WI38 (cell line): ENCODE data around the gene FAAP100.

Experiments used
- H3K4me3 ChIP-seq: 2 replicates; pipeline ENCODE4 v1.5.1; 2011; ENCODE audit warnings: low read depth, mild to moderate bottlenecking, control low read depth, low read length
- TF ChIP-seq, protein P1 (sequence below): IDR thresholded peaks from 2 replicates; pipeline ENCODE4 v1.5.1; 2012; ENCODE audit warnings: low read depth, mild to moderate bottlenecking, control low read depth, low read length

FAAP100 gene

DNA sequence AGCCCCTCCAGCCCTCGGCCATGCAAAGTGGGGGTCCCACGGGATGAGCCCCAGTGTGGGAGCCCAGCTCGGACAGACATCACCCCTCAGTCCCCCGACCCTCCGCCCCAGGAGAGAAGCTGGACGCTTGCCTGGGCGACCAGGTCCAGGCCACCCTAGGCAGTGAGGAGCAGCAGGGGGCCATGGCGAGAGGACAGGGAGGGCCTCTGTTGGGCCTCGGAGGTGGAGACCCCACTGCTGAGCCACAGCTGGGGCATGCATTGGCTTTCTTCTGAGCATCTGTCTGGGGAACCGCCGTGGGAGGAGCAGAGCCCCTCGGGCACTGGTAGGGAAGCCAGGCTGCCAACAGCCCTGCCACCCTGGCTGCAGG lies 52.6 kb downstream of the FAAP100 start:
- no peak overlapping the region for H3K4me3 ChIP-seq
- TF ChIP-seq, protein P1, sequence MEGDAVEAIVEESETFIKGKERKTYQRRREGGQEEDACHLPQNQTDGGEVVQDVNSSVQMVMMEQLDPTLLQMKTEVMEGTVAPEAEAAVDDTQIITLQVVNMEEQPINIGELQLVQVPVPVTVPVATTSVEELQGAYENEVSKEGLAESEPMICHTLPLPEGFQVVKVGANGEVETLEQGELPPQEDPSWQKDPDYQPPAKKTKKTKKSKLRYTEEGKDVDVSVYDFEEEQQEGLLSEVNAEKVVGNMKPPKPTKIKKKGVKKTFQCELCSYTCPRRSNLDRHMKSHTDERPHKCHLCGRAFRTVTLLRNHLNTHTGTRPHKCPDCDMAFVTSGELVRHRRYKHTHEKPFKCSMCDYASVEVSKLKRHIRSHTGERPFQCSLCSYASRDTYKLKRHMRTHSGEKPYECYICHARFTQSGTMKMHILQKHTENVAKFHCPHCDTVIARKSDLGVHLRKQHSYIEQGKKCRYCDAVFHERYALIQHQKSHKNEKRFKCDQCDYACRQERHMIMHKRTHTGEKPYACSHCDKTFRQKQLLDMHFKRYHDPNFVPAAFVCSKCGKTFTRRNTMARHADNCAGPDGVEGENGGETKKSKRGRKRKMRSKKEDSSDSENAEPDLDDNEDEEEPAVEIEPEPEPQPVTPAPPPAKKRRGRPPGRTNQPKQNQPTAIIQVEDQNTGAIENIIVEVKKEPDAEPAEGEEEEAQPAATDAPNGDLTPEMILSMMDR, result no peak

DNA sequence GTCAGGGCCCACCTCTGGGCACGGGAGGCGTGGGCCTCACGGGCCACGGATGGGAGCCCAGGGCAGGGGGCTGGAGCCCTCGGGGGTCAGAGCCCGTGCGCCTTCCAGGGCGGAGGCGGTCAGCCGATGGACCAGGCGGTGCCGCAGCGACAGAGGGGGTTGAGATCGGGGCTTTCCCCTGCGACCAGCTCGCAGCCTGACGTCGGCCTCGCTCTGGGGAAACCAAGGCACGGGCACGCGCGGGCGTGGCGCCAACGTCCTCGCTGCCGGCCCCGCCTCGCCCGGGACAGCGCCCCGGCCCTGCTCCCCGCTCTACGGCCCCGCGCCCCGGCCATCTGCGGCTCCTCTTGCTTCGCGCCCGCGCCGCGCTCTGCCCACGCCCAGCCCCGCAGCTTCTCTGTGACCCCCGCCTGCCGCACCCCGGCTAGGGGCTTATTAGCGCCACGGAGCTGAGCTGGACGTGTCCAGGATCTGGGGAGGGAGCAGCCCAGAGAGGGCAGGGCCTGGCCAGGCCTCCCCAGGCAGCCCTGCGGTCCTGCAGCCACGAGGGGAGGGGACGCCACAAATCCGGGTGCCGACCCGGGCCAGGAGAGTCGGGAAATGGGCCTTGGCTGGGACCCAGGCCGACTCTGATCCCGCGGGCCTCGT lies 53.1 kb downstream of the FAAP100 start:
- no peak overlapping the region for H3K4me3 ChIP-seq
- TF ChIP-seq, protein P1, result no peak

DNA sequence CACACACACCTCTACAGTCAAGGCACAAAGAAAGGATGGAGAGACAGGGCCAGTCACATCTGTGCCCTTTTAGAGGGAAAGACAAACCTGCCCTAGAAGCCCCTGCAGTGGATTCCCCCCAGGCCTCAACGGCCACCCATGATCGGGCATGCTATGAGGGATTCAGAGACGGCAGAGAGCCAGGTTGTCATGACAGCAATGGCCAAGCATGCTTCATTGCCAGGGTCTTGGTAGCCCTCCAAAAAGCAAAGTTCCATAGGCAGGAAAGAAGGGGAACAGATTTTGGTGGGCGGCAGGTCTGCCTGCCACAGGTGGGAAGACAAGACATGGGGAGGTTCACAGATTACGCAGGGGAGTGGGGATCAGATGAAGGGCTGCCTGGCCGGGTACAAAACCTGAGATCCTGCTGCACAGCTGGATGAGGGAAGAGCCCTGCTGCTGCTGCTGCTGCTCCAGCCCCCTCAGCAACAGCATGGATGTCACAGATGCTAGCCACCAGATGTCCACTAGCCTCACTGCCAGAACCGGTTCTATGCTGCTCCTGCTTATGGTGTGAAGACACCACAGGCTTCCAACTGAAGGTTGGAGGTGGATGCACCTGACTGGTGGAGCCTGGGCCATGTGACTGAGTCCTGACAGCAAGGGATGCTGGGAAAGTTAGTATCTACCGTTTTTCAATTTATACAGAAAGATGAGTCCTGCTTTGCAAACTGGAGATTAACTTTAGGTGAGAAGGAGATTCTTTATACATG lies 57.4 kb downstream of the FAAP100 start:
- H3K4me3 ChIP-seq, result no peak overlapping the region
- TF ChIP-seq, protein P1, result no peak

DNA sequence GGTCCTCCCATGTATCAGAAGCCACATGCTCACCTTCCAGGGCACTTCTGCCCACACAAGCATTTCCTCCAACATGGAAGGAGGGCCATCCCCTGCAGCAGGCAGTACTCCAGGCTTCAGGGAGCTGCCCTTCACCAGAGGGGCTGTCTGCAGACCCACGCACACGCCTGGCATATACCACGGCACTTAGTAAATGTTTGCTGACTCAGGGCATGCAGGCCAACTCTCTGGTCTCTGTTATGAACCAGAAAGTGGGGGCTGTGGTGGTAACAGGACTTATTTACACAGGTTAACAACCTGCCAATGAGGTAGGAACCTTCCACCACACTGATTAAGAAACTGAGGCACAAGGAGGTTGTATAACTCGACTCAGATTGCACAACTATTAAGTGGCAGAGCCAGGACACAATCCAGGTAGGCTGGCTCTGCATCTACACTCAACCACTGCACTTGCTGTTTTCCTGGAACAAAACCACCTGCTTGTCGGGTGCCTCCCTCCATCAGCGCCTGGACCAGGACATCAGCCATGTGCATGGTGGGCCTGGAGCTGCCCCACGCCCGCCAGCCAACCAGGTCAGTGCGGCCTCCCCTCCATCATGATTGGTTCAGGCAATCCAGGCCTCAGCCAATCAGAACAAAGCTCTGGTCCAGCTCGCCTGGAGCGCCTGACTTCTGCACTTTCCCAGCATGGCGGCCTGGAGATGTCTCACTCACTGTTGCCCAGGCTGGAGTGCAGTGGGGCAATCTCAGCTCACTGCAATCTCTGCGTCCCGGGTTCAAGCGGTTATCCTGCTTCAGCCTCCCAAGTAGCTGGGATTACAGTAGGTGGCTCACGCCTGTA lies 58.7 kb downstream of the FAAP100 start:
- no peak overlapping the region for H3K4me3 ChIP-seq
- TF ChIP-seq, protein P1, result no peak

DNA sequence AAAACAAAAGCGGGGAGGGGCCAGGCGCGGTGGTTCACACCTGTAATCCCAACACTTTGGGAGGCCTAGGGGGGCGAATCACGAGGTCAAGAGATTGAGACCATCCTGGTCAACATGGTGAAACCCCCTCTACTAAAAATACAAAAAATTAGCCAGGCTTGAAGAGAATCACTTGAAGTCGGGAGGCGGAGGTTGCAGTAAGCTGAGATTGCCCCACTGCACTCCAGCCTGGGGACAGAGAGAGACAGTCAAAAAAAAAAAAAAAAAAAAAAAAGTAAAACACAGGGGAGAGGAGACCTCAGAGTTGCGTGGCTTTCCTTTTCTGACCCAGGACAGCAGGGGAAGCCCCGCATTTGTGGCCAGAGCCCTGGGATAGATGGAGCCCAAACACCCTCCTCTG lies 59.4 kb downstream of the FAAP100 start:
- no peak overlapping the region for H3K4me3 ChIP-seq
- TF ChIP-seq, protein P1, result no peak

DNA sequence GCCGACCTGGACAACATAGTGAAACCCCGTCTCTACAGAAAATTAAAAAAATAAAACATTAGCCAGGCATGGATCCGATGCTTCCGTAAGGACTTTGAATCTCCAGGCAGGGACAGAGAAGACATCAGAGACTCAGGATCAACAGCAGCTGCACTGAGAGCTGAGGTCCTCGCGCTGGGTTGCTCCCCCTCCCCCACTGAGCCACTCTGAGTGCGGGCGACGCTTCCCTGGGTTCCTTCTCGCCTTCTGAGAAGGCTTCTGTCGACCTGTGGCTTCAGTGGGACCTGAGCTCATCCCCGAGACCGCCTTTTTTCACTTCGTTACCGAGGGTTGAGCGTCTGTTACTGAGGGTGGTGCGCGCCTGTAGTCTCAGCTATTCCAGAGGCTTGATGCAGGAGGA lies 60.0 kb downstream of the FAAP100 start:
- TF ChIP-seq, protein P1, result no peak
- H3K4me3 ChIP-seq, result no peak overlapping the region
